H1 (cell line): ENCODE measurements around the gene NEURL1B. TPM values are rescaled to one million over a fixed set of nuclear protein-coding genes. Genes with fewer than 3 reads are reported as not detected.

Experiments
- CTCF ChIA-PET: fragments of 300-600 bp; sonication (Branson Sonifier 250); formaldehyde crosslinking; loops from one replicate; lab custom pipeline; 2021; ENCODE audit not compliant: partially characterized antibody; lab: Charles Lee
- POLR2A ChIA-PET: fragments of 300-600 bp; sonication (Branson Sonifier 250); formaldehyde crosslinking; loops from one replicate; lab custom pipeline; 2021; ENCODE audit warnings: inconsistent platforms; ENCODE audit not compliant: partially characterized antibody; lab: Charles Lee
- DNase-seq, 2 experiments: peaks; one replicate each; pipeline versions ENCODE4 v3.0.0 to v3.0.0-alpha.2; 2010 to 2022; ENCODE audit warnings: low spot score in 2 of 2, low read depth in 1 of 2, mixed read lengths in 1 of 2
- FAIRE-seq: peaks from 2 replicates; lab custom pipeline; 2011; peaks lifted over from hg19 to GRCh38; lab: Jason Lieb, UNC
- H2AFZ ChIP-seq: 2 replicates; pipeline ENCODE4 v1.8.1; 2012; ENCODE audit warnings: low read length, inconsistent platforms
- H2AK5ac ChIP-seq: 2 replicates; pipeline ENCODE4 v1.6.1; 2013; ENCODE audit warnings: low read depth, low read length
- H2BK120ac ChIP-seq: replicated peaks from 2 replicates; pipeline ENCODE3; 2013; ENCODE audit warnings: low read depth, low read length, inconsistent platforms
- H2BK12ac ChIP-seq: 2 replicates; pipeline ENCODE4 v1.6.1; 2013; ENCODE audit warnings: low read depth, low read length
- H2BK15ac ChIP-seq: 2 replicates; pipeline ENCODE4 v1.6.1; 2013; ENCODE audit warnings: low read length
- H2BK20ac ChIP-seq: 2 replicates; pipeline ENCODE4 v1.6.1; 2013; ENCODE audit warnings: low read length
- H2BK5ac ChIP-seq: 2 replicates; pipeline ENCODE4 v1.6.1; 2013; ENCODE audit warnings: low read depth, low read length
- H3K14ac ChIP-seq: 2 replicates; pipeline ENCODE4 v1.6.1; 2013; ENCODE audit warnings: inconsistent platforms; ENCODE audit not compliant: insufficient read length
- H3K18ac ChIP-seq: 2 replicates; pipeline ENCODE4 v1.6.1; 2013; ENCODE audit warnings: low read length; ENCODE audit errors: extremely low read depth
- H3K23ac ChIP-seq: 2 replicates; pipeline ENCODE4 v1.6.1; 2013; ENCODE audit warnings: inconsistent platforms; ENCODE audit not compliant: insufficient read length
- H3K23me2 ChIP-seq: 2 replicates; pipeline ENCODE4 v1.6.1; 2013; ENCODE audit warnings: low read depth, low read length
- H3K27ac ChIP-seq: 2 replicates; pipeline ENCODE4 v1.6.1; 2011; ENCODE audit warnings: low read depth, low read length, inconsistent platforms
- H3K27me3 ChIP-seq, 4 experiments: replicated peaks in 1 of 4; 1 replicate in 1 of 4; 2 replicates in 3 of 4; pipeline versions ENCODE4 v1.6.1 to v1.8.1; 2011 to 2013; ENCODE audit warnings: low read length in 3 of 4, mild to moderate bottlenecking in 3 of 4, inconsistent platforms in 2 of 4, mixed read lengths in 2 of 4, moderate library complexity in 1 of 4; ENCODE audit not compliant: control insufficient read depth in 3 of 4, insufficient read depth in 3 of 4; ENCODE audit errors: extremely low read depth in 1 of 4
- H3K36me3 ChIP-seq, 4 experiments: 2 replicates each; pipeline versions ENCODE4 v1.6.1 to v1.8.1; 2011 to 2013; ENCODE audit warnings: mild to moderate bottlenecking in 4 of 4, low read length in 3 of 4, moderate library complexity in 2 of 4, control low read depth in 1 of 4, inconsistent platforms in 1 of 4; ENCODE audit not compliant: insufficient read depth in 4 of 4, control insufficient read depth in 2 of 4
- H3K4ac ChIP-seq: replicated peaks from 2 replicates; pipeline ENCODE3; 2013; ENCODE audit warnings: low read length, low read depth, mixed read lengths, inconsistent platforms; ENCODE audit not compliant: insufficient read length
- H3K4me1 ChIP-seq, 4 experiments: replicated peaks in 1 of 4; 1 replicate in 1 of 4; 2 replicates in 3 of 4; pipeline versions ENCODE4 v1.6.1 to v1.8.1; 2011 to 2013; ENCODE audit warnings: low read length in 3 of 4, inconsistent platforms in 2 of 4, mixed read lengths in 1 of 4; ENCODE audit not compliant: insufficient read depth in 4 of 4, control insufficient read depth in 3 of 4
- H3K4me2 ChIP-seq, 2 experiments: 2 replicates each; pipeline versions ENCODE4 v1.6.1 to v1.8.1; 2011 to 2013; ENCODE audit warnings: low read depth in 2 of 2, low read length in 2 of 2, control low read depth in 1 of 2, inconsistent platforms in 1 of 2, mild to moderate bottlenecking in 1 of 2; ENCODE audit not compliant: insufficient read depth in 1 of 2
- H3K4me3 ChIP-seq, 4 experiments: fragments of 200-600, 300-600 bp in 1 of 4; sonication (generic), shearing (Covaris generic), sonication (Bioruptor Twin) in 1 of 4; 2 replicates each; pipeline versions ENCODE4 v1.5.1 to v1.8.1; 2011 to 2016; ENCODE audit warnings: low read length in 4 of 4, low read depth in 3 of 4, control low read depth in 2 of 4, inconsistent platforms in 2 of 4, mild to moderate bottlenecking in 2 of 4, mixed read lengths in 1 of 4, moderate library complexity in 1 of 4; ENCODE audit not compliant: insufficient read depth in 2 of 4; ENCODE audit errors: extremely low read depth in 1 of 4
- H3K56ac ChIP-seq: replicated peaks from 2 replicates; pipeline ENCODE3; 2013; ENCODE audit warnings: low read depth, mild to moderate bottlenecking, mixed read lengths, low read length, inconsistent platforms; ENCODE audit not compliant: insufficient read length
- H3K79me1 ChIP-seq: 2 replicates; pipeline ENCODE4 v1.6.1; 2013; ENCODE audit warnings: low read depth, low read length, control low read depth
- H3K79me2 ChIP-seq, 2 experiments: 2 replicates each; pipeline versions ENCODE4 v1.6.1 to v1.8.1; 2012 to 2013; ENCODE audit warnings: low read length in 2 of 2, mild to moderate bottlenecking in 2 of 2, inconsistent platforms in 1 of 2; ENCODE audit not compliant: insufficient read depth in 2 of 2, control insufficient read depth in 1 of 2
- H3K9ac ChIP-seq, 4 experiments: replicated peaks in 1 of 4; 1 replicate in 1 of 4; 2 replicates in 3 of 4; pipeline versions ENCODE4 v1.6.1 to v1.8.1; 2011 to 2013; ENCODE audit warnings: low read depth in 3 of 4, low read length in 3 of 4, control low read depth in 2 of 4, mild to moderate bottlenecking in 2 of 4, moderate library complexity in 2 of 4, inconsistent platforms in 1 of 4; ENCODE audit errors: extremely low read depth in 1 of 4
- H3K9me3 ChIP-seq, 2 experiments: 2 replicates each; pipeline versions ENCODE4 v1.6.1 to v1.8.1; 2012 to 2013; ENCODE audit warnings: mild to moderate bottlenecking in 2 of 2, moderate library complexity in 2 of 2, control low read depth in 1 of 2, inconsistent platforms in 1 of 2, low read depth in 1 of 2, low read length in 1 of 2, mixed read lengths in 1 of 2; ENCODE audit not compliant: insufficient read depth in 2 of 2
- H4K20me1 ChIP-seq, 2 experiments: replicated peaks in 1 of 2; 2 replicates each; pipeline versions ENCODE3 to v1.8.1; 2011 to 2013; ENCODE audit warnings: inconsistent platforms in 2 of 2, low read length in 2 of 2, mild to moderate bottlenecking in 1 of 2; ENCODE audit not compliant: insufficient read depth in 2 of 2, control insufficient read depth in 1 of 2
- H4K5ac ChIP-seq: 2 replicates; pipeline ENCODE4 v1.6.1; 2013; ENCODE audit warnings: low read length, low read depth, mixed read lengths, inconsistent platforms; ENCODE audit not compliant: insufficient read length
- H4K8ac ChIP-seq: 2 replicates; pipeline ENCODE4 v1.8.0; 2013; ENCODE audit warnings: mild to moderate bottlenecking, moderate library complexity, low read length, inconsistent platforms; ENCODE audit not compliant: insufficient read depth; ENCODE audit errors: extremely low read depth
- H4K91ac ChIP-seq: replicated peaks from 2 replicates; pipeline ENCODE3; 2013; ENCODE audit warnings: low read length, mixed read lengths, inconsistent platforms; ENCODE audit not compliant: insufficient read length
- ASH2L ChIP-seq: fragments of 200-600, 300-600 bp; sonication (generic); IDR thresholded peaks from one replicate; pipeline ENCODE4 v1.7.1; 2017; ENCODE audit warnings: low read length
- GTF2F1 ChIP-seq: IDR thresholded peaks from 2 replicates; pipeline ENCODE4 v1.6.1; 2012; ENCODE audit warnings: low read depth, low read length, improper control_type of control experiment, borderline replicate concordance
- NRF1 ChIP-seq: IDR thresholded peaks from 2 replicates; pipeline ENCODE4 v1.6.1; 2011; ENCODE audit warnings: mild to moderate bottlenecking, low read depth, low read length, improper control_type of control experiment
- POLR2AphosphoS5 ChIP-seq: IDR thresholded peaks from 2 replicates; pipeline ENCODE4 v1.6.1; 2011; ENCODE audit warnings: low read depth, low read length
- TAF1 ChIP-seq: IDR thresholded peaks from 2 replicates; pipeline ENCODE4 v1.6.1; 2011; ENCODE audit warnings: mild to moderate bottlenecking, low read depth, low read length
- TBP ChIP-seq: IDR thresholded peaks from 2 replicates; pipeline ENCODE4 v1.6.1; 2011; ENCODE audit warnings: low read depth, low read length, improper control_type of control experiment
- TEAD4 ChIP-seq: IDR thresholded peaks from 2 replicates; pipeline ENCODE4 v1.6.1; 2012; ENCODE audit warnings: low read depth, low read length, inconsistent platforms, mixed read lengths
- WGBS, 2 experiments: shearing (Covaris generic) in 1 of 2; methylation state at CpG; one replicate each; pipeline versions ENCODE4 v1.1.6 to v1.1.7; 2013 to 2015; ENCODE audit warnings: low lambda C conversion rate in 2 of 2, mixed read lengths in 2 of 2, inconsistent platforms in 1 of 2, low coverage in 1 of 2, missing lambda C conversion rate in 1 of 2; ENCODE audit not compliant: insufficient replicate concordance in 2 of 2, insufficient coverage in 1 of 2, insufficient read length in 1 of 2; ENCODE audit errors: extremely low coverage in 1 of 2, missing lambda C conversion rate in 1 of 2; 5-methylcytosine and 5-hydroxymethylcytosine counted together
- polyA plus RNA-seq, 7 experiments: library from polyadenylated mRNA; depleted of rRNA in 3 of 7; stranded (reverse) in 5 of 7; unstranded in 2 of 7; fragments of >200 nt in 5 of 7; fragments of 200-250 nt in 2 of 7; gene quantifications; 1 replicate in 5 of 7; 2 replicates in 1 of 7; 4 replicates in 1 of 7; pipeline versions ENCODE4 v1.2.1 to v1.2.3, GENCODE V29; 2011 to 2013; ENCODE audit warnings: missing spikeins in 2 of 7, mixed read lengths in 2 of 7
- total RNA-seq: library from RNA; stranded (reverse); fragmentation: NEBNext Ultra II Directional; extraction: Animal tissue kit (Norgen Biotek cat#: 25700); gene quantifications from 2 replicates; pipeline ENCODE4 v1.2.1, GENCODE V29; 2021
- TF ChIP-seq, protein P1 (sequence below): IDR thresholded peaks from 2 replicates; pipeline ENCODE4 v1.6.1; 2012; ENCODE audit warnings: inconsistent platforms
- TF ChIP-seq, protein P2 (sequence below), 3 experiments: IDR thresholded peaks; 1 replicate in 2 of 3; 2 replicates in 1 of 3; pipeline versions ENCODE4 v1.5.1 to v1.6.1; 2011; ENCODE audit warnings: low read length in 3 of 3, mild to moderate bottlenecking in 3 of 3, inconsistent platforms in 2 of 3, low read depth in 1 of 3, moderate library complexity in 1 of 3; ENCODE audit not compliant: insufficient read depth in 1 of 3; ENCODE audit errors: control extremely low read depth in 1 of 3
- TF ChIP-seq, protein P3 (sequence below): IDR thresholded peaks from 2 replicates; pipeline ENCODE4 v1.6.1; 2011; ENCODE audit warnings: low read length, improper control_type of control experiment

NEURL1B gene
- total and polyA plus RNA-seq, 2 of the 8 experiments (the other 6 are each of a cell fraction or from before 2014, with no cell fraction given): 3.3 to 6.1 TPM

DNA sequence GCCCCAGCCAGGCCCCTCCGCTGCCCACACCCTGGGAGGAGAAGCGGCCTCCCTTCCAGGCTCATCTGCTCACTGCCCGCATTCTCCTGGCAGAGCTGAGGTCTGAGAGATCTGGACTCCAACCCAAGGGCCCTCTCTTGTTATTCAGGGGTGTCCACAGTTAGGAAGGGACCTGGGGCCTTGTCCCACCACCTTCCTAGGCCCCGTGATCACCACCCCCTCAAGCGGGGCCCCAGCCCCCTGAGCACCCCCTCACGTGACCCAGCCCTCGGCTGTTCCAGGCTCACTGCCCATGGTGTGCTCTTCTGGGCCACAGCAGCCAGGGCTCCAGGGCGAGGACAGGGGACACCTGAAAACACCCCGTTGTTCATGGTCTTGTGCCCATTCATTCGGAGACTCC lies 48.7 kb downstream of the NEURL1B start:
- Histone ChIP-seq H4K20me1 (no peaks in the 10 kb centered on the region), H2BK120ac (no peak overlapping the region), H3K23me2 (no peaks in the 10 kb centered on the region; the same call in 1 of the 2 replicates), H2AK5ac (no peak overlapping the region), H3K4ac (no peak overlapping the region), H3K36me3 (no peaks in the 10 kb centered on the region), H3K56ac (no peak overlapping the region), H3K18ac (no peak overlapping the region), H3K4me2 (no peak overlapping the region), H2BK12ac (no peak overlapping the region), H3K4me1 (peaks cover 3 to 8% (median 5%) of the 10 kb centered on the region in 4 experiments; a peak in 4 of 7 replicates), H3K79me2 (no peaks in the 10 kb centered on the region), H3K27me3 (peaks cover 3 to 9% (median 7%) of the 10 kb centered on the region in 4 experiments), H4K91ac (no peak overlapping the region), H3K4me3 (no peak overlapping the region), H3K27ac (no peak overlapping the region), H4K5ac (no peak overlapping the region), H2BK20ac (no peak overlapping the region), H2AFZ (no peak overlapping the region), H3K79me1 (no peaks in the 10 kb centered on the region), H2BK5ac (no peak overlapping the region), H2BK15ac (no peak overlapping the region), H3K14ac (no peak overlapping the region), H3K9me3 (no peaks in the 10 kb centered on the region), H4K8ac (no peak overlapping the region; the same call in 1 of the 2 replicates), H3K23ac (no peak overlapping the region), H3K9ac (no peak overlapping the region)
- DNase-seq: no peak
- POLR2A ChIA-PET: no interaction called here
- 89% methylated on average over 9 of the region's 10 CpGs; no CpG with 5 or more reads in 1 of the 2 experiments for WGBS, 2 experiments
- CTCF ChIA-PET: interaction anchor here (0.7 to 10.6 kb wide), 8 partner anchors 8 to 243 kb away, joined by 3 to 113 read pairs (median 4); no protein-coding TSS in a partner anchor
- no peak for FAIRE-seq
- TF ChIP-seq, protein P1, sequence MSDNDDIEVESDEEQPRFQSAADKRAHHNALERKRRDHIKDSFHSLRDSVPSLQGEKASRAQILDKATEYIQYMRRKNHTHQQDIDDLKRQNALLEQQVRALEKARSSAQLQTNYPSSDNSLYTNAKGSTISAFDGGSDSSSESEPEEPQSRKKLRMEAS: no peak
- no peak for TF ChIP-seq TEAD4
- TF ChIP-seq, protein P2, sequence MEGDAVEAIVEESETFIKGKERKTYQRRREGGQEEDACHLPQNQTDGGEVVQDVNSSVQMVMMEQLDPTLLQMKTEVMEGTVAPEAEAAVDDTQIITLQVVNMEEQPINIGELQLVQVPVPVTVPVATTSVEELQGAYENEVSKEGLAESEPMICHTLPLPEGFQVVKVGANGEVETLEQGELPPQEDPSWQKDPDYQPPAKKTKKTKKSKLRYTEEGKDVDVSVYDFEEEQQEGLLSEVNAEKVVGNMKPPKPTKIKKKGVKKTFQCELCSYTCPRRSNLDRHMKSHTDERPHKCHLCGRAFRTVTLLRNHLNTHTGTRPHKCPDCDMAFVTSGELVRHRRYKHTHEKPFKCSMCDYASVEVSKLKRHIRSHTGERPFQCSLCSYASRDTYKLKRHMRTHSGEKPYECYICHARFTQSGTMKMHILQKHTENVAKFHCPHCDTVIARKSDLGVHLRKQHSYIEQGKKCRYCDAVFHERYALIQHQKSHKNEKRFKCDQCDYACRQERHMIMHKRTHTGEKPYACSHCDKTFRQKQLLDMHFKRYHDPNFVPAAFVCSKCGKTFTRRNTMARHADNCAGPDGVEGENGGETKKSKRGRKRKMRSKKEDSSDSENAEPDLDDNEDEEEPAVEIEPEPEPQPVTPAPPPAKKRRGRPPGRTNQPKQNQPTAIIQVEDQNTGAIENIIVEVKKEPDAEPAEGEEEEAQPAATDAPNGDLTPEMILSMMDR (IDR thresholded peaks at IDR 0.05; ENCODE audit: control extremely low read depth in 1 of 3, insufficient read depth in 1 of 3, low read depth in 1 of 3, low read length in 3 of 3): no peak
- TF ChIP-seq, protein P3, sequence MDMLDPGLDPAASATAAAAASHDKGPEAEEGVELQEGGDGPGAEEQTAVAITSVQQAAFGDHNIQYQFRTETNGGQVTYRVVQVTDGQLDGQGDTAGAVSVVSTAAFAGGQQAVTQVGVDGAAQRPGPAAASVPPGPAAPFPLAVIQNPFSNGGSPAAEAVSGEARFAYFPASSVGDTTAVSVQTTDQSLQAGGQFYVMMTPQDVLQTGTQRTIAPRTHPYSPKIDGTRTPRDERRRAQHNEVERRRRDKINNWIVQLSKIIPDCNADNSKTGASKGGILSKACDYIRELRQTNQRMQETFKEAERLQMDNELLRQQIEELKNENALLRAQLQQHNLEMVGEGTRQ: no peak
- TF ChIP-seq TAF1: no peak
- TF ChIP-seq GTF2F1: no peak
- TF ChIP-seq POLR2AphosphoS5: no peak
- TF ChIP-seq NRF1: no peak
- no peak for TF ChIP-seq ASH2L
- TF ChIP-seq TBP: no peak
